ENCODE data around the gene WDR90.

The WDR90 gene

DNA sequence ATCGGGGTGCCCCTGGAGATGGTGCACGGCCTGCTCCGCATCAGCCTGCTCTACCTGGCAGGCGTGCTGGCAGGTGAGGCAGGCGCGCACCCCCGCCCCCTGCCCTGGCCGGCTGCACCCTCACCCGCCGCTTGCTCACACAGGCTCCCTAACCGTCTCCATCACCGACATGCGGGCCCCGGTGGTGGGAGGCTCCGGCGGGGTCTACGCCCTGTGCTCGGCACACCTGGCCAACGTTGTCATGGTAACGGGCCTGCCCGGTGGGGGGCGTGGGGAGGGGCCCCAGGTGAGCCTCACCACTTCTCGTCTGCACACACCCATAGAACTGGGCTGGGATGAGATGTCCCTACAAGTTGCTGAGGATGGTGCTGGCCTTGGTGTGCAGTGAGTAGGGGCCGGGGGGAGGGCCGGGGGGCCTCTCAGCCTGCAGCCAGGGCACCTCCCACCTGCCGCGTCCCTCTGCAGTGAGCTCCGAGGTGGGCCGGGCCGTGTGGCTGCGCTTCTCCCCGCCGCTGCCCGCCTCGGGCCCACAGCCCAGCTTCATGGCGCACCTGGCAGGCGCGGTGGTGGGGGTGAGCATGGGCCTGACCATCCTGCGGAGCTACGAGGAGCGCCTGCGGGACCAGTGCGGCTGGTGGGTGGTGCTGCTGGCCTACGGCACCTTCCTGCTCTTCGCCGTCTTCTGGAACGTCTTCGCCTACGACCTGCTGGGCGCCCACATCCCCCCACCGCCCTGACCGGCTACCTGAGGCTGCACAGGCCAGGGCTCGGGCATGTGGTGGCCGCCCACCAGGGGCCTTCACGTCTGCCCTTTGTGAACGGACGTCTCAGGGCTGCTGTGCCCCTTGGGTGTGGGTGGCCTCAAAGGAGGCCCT, 28.4 kb downstream of the WDR90 start:
- Histone ChIP-seq H3K4me1 (ENCODE audit: control insufficient read depth, insufficient read depth, low read length) (no peaks in the 10 kb centered on the region), H3K36me3 (ENCODE audit: control insufficient read depth, insufficient read depth, low read length) (peaks cover 31% of the 10 kb centered on the region), H3K27me3 (ENCODE audit: control insufficient read depth, insufficient read depth, low read length) (no peaks in the 10 kb centered on the region), H3K9me3 (ENCODE audit: control insufficient read depth, insufficient read depth, low read length) (no peaks in the 10 kb centered on the region), H3K9ac (ENCODE audit: low read depth, low read length) (no peak overlapping the region), H3K4me3 (ENCODE audit: low read depth, low read length) (peak overlapping the region; percentile 24)

DNA sequence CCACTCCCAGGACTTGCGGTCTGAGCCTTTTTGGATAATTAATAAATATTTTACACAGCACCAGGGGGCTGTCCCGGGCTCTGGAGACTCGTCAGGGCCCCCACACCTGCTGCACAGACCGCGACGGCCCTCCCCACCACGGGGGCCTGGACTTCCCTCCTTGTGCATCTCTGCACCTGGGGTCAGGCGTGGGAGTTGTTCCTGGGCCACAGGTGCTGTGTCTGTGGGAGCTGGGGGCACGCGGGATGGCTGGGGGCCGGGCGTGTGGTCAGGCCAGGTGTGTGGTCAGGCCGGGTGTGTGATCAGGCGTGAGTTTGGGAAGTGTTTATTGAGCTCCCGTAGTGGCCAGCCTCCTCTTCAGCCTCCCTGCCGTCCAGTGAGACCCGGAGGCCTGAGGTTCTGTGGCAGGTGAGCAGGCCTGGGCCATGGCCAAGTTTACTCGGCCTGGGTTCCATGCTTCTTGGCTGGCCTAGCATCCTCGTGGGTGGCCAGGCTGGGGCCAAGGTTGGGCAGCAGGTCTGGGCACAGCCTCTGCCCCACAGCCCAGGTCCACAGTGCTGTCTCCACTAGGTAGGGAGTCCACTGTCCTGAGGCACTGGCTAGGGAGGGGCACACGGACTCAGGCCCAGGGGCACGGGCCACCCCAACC, 29.2 kb downstream of the WDR90 start:
- Histone ChIP-seq H3K27me3 (ENCODE audit: control insufficient read depth, insufficient read depth, low read length) (no peaks in the 10 kb centered on the region), H3K4me1 (ENCODE audit: control insufficient read depth, insufficient read depth, low read length) (peaks cover 3% of the 10 kb centered on the region), H3K4me3 (ENCODE audit: low read depth, low read length) (no peak overlapping the region), H3K36me3 (ENCODE audit: control insufficient read depth, insufficient read depth, low read length) (peaks cover 31% of the 10 kb centered on the region), H3K9me3 (ENCODE audit: control insufficient read depth, insufficient read depth, low read length) (no peaks in the 10 kb centered on the region), H3K9ac (ENCODE audit: low read depth, low read length) (no peak overlapping the region)

DNA sequence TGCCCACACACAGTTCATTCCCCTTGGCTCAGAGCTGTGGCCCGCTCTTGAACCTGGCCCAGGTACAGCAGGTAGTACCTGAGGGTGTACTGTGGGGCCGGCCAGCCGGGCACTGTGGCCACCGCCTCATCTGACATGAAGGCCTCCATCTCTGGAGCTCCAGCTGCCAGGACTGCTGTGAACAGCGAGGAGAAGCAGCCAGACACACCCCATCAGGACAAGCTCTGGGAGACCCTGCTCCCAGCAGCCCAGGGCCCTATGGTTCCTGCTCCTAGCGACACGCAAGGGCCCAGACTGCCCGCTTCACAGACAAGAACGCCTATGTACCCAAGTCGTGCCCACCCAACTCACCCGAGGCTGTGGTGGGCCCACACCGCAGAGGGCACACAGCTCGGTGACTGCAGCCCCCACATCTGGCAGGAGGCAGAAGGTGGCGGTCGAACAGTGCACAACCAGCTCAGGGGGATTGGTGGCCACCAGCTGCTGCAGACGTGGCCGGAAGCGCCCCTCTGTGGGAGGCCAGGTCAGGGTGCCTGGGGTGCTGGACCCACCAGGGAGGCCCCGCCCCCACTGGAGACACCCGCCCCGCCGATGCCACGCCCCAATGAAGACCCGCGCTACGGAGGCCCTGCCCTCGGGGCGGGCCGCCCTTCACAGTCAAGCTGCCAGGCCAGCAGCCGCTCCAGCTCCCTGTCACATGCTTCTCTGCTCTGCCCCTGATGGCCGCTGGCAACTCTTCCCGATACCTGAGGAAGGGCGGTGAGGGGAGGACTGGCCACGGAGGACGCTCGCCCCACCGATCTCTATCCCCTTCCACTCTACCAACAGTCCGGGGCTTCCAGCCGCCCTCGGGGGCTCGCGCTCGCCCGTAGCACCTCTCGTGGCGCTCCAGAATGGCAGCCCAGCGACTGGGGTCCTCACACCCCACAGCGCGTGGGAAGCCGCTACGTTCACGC, 30.0 kb downstream of the WDR90 start:
- H3K4me3 ChIP-seq (ENCODE audit: low read depth, low read length), result peak overlapping the region; percentile 73
- H3K9ac ChIP-seq (ENCODE audit: low read depth, low read length), result no peak overlapping the region
- no peaks in the 10 kb centered on the region for H3K27me3 ChIP-seq (ENCODE audit: control insufficient read depth, insufficient read depth, low read length)
- peaks cover 3% of the 10 kb centered on the region for H3K4me1 ChIP-seq (ENCODE audit: control insufficient read depth, insufficient read depth, low read length)
- H3K36me3 ChIP-seq (ENCODE audit: control insufficient read depth, insufficient read depth, low read length), result peaks cover 26% of the 10 kb centered on the region
- H3K9me3 ChIP-seq (ENCODE audit: control insufficient read depth, insufficient read depth, low read length), result no peaks in the 10 kb centered on the region

DNA sequence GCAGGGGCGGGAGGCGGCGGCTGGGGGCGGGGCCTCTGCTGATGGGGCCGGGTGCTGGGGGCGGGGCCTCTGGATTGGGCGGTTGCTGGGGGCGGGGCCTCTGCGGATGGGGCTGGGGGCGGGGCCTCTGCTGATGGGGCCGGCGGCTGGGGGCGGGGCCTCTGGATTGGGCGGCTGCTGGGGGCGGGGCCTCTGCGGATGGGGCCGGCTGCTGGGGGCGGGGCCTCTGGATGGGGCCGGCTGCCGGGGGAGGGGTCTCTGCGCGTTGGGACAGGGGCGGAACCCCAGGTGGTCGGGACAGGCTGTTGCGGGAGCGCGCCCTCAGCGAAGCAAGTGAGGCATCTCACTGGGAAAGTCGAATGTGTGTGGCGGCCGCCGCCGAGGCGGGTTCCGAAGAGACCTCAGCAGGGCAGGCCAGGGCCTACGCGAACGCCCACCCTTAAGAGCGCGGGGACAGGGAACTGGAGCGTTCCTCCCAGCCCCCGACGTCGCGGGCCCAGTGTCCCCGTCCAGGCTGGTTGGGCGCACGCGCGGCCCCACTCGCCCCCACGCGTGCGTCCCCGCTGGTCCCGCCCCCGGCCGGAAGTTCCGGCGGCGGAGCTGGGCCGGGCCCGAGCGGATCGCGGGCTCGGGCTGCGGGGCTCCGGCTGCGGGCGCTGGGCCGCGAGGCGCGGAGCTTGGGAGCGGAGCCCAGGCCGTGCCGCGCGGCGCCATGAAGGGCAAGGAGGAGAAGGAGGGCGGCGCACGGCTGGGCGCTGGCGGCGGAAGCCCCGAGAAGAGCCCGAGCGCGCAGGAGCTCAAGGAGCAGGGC, 30.9 kb downstream of the WDR90 start, which contains the start of gene STUB1:
STUB1 (plus strand) TSS at position 597 of the 811 bp plus-strand sequence; CDS start at position 713, 116 bp downstream.
- peaks cover 3% of the 10 kb centered on the region for H3K4me1 ChIP-seq (ENCODE audit: control insufficient read depth, insufficient read depth, low read length)

DNA sequence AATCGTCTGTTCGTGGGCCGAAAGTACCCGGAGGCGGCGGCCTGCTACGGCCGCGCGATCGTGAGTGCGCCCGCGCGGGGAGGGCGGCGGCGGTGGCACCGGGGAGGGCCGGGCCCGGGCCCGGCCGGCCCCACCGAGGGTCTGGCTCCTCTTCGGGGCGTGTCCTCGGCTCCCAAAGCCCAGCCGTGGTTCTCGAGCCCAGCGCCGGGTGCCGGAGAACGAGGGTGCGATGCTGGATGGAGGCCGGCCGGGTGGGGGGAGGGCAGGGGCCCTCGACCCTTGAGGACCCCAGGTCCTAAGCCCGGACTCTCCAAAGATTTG, 31.4 kb downstream of the WDR90 start:
- H3K36me3 ChIP-seq (ENCODE audit: control insufficient read depth, insufficient read depth, low read length), result peaks cover 29% of the 10 kb centered on the region
- no peaks in the 10 kb centered on the region for H3K9me3 ChIP-seq (ENCODE audit: control insufficient read depth, insufficient read depth, low read length)
- peak overlapping the region; percentile 83 for H3K9ac ChIP-seq (ENCODE audit: low read depth, low read length)
- no peaks in the 10 kb centered on the region for H3K27me3 ChIP-seq (ENCODE audit: control insufficient read depth, insufficient read depth, low read length)
- H3K4me1 ChIP-seq (ENCODE audit: control insufficient read depth, insufficient read depth, low read length), result peaks cover 3% of the 10 kb centered on the region
- H3K4me3 ChIP-seq (ENCODE audit: low read depth, low read length), result peak overlapping the region; percentile 69

More for the DNA sequence above, 30.9 kb downstream of the WDR90 start, which contains the start of gene STUB1:
- Histone ChIP-seq H3K4me3 (ENCODE audit: low read depth, low read length) (peak within 1 kb of the TSS; percentile 73), H3K27me3 (ENCODE audit: control insufficient read depth, insufficient read depth, low read length) (no peaks in the 10 kb centered on the region), H3K9ac (ENCODE audit: low read depth, low read length) (peak within 1 kb of the TSS; percentile 83), H3K36me3 (ENCODE audit: control insufficient read depth, insufficient read depth, low read length) (peaks cover 23% of the 10 kb centered on the region), H3K9me3 (ENCODE audit: control insufficient read depth, insufficient read depth, low read length) (no peaks in the 10 kb centered on the region)

DNA sequence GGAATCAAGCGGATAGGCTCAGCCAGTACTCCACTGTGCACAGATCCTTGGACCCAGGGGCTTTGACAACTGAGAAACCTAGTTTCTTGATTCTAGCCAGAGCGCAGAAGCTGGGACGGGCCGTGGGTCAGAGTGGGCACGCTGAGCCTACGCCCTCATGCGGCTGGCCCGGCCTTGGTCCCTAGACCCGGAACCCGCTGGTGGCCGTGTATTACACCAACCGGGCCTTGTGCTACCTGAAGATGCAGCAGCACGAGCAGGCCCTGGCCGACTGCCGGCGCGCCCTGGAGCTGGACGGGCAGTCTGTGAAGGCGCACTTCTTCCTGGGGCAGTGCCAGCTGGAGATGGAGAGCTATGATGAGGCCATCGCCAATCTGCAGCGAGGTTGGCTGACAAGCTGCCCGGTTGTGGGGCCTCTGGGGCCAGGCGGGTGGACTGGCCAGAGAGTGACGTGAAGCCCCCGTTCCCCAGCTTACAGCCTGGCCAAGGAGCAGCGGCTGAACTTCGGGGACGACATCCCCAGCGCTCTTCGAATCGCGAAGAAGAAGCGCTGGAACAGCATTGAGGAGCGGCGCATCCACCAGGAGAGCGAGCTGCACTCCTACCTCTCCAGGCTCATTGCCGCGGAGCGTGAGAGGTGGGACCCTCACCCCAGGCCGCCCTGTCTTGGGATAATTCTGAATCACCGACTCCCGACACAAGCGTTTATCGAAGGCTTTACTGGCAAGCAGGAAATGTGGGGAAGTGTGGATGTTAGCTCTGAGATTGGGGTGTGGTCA, 32.0 kb downstream of the WDR90 start:
- peak overlapping the region; percentile 83 for H3K9ac ChIP-seq (ENCODE audit: low read depth, low read length)
- H3K4me3 ChIP-seq (ENCODE audit: low read depth, low read length), result peak overlapping the region; percentile 69
- no peaks in the 10 kb centered on the region for H3K27me3 ChIP-seq (ENCODE audit: control insufficient read depth, insufficient read depth, low read length)
- no peaks in the 10 kb centered on the region for H3K9me3 ChIP-seq (ENCODE audit: control insufficient read depth, insufficient read depth, low read length)
- peaks cover 32% of the 10 kb centered on the region for H3K36me3 ChIP-seq (ENCODE audit: control insufficient read depth, insufficient read depth, low read length)
- H3K4me1 ChIP-seq (ENCODE audit: control insufficient read depth, insufficient read depth, low read length), result peaks cover 3% of the 10 kb centered on the region

DNA sequence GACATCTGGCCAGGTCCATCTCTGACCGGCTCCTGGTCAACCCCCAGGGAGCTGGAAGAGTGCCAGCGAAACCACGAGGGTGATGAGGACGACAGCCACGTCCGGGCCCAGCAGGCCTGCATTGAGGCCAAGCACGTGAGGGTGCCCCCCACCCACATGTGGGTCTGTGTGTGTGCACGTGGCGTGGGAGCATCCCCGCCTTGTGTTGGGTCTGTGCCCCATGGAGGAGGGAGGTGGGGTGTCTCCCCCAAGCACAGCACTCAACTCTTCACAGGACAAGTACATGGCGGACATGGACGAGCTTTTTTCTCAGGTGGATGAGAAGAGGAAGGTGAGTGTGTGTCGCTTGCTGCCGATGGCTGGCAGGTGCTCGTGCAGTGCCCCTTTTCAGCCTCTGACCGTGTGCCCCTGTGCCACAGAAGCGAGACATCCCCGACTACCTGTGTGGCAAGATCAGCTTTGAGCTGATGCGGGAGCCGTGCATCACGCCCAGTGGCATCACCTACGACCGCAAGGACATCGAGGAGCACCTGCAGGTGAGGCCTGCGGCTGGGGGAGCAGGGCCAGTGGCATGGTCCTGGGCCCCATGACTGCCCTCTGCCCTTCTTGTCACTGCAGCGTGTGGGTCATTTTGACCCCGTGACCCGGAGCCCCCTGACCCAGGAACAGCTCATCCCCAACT, 32.7 kb downstream of the WDR90 start:
- Histone ChIP-seq H3K9ac (ENCODE audit: low read depth, low read length) (no peak overlapping the region), H3K4me1 (ENCODE audit: control insufficient read depth, insufficient read depth, low read length) (peaks cover 3% of the 10 kb centered on the region), H3K27me3 (ENCODE audit: control insufficient read depth, insufficient read depth, low read length) (no peaks in the 10 kb centered on the region), H3K36me3 (ENCODE audit: control insufficient read depth, insufficient read depth, low read length) (peaks cover 39% of the 10 kb centered on the region), H3K4me3 (ENCODE audit: low read depth, low read length) (peak overlapping the region; percentile 69), H3K9me3 (ENCODE audit: control insufficient read depth, insufficient read depth, low read length) (no peaks in the 10 kb centered on the region)

DNA sequence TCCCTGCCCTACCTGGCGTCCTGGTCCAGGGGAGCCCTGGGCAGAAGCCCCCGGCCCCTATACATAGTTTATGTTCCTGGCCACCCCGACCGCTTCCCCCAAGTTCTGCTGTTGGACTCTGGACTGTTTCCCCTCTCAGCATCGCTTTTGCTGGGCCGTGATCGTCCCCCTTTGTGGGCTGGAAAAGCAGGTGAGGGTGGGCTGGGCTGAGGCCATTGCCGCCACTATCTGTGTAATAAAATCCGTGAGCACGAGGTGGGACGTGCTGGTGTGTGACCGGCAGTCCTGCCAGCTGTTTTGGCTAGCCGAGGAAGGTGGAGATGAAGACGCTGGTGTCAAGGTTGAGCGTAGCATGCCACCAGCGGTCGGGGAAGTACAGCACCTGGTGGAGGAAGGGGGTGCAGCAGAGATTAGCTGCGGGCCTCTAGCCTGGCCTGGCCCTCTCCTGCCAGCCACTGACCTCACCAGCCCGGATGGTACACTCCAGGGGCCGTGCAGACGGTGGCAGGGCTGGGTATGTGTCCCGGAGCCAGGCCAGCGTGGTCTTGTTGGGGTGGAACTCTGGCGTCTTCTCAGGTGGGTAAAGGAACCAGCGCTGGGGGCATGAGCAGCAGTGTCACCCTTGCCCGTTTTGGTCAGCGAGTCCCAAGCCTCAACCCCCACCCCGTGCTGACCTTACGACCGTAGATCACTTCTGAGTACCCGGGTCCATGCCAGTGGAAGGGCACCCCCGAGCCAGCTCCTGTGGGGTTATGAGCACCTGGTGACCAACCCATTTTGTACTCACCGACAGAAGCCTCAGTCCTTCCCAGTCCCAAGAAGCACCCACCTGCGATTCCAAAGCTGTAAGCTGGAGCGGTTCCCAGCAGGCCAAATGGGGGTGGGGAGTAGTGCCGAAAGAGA, 33.6 kb downstream of the WDR90 start:
- H3K36me3 ChIP-seq (ENCODE audit: control insufficient read depth, insufficient read depth, low read length), result peaks cover 39% of the 10 kb centered on the region
- H3K4me1 ChIP-seq (ENCODE audit: control insufficient read depth, insufficient read depth, low read length), result peaks cover 3% of the 10 kb centered on the region
- peak overlapping the region; percentile 75 for H3K4me3 ChIP-seq (ENCODE audit: low read depth, low read length)
- no peak overlapping the region for H3K9ac ChIP-seq (ENCODE audit: low read depth, low read length)
- H3K9me3 ChIP-seq (ENCODE audit: control insufficient read depth, insufficient read depth, low read length), result no peaks in the 10 kb centered on the region
- no peaks in the 10 kb centered on the region for H3K27me3 ChIP-seq (ENCODE audit: control insufficient read depth, insufficient read depth, low read length)

DNA sequence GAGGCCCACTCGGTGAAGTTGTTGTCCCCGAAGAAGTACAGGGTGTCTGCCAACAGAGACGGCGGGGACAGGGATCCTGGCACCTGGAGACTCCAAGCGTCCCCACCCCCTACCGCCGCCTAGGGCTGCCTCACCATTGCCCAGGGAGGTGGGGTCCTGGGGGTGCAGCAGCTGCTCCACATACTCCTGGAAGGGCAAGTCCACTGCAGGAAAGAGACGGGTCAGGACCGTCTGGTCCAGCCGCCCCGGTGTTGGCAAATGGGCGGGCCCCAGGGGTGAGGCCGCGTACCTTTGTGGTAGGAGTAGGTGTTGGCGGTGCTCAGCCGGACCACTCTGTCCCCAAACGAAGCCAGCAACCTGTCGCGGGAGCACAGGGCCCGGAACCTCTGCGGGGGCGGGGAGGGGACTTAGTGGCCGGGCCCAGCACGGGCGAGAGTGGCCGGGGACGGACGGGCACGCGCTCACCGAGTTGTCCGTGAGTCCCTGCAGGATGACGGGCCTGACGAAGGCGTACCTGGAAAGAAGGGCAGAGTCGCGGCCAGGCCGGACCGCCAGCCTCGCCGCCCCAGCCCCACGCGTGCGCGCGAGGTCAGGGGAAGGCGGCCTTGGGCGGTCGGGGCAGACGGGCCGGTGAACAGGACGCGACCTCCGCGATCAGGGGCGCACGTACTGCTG, 34.4 kb downstream of the WDR90 start:
- peaks cover 39% of the 10 kb centered on the region for H3K36me3 ChIP-seq (ENCODE audit: control insufficient read depth, insufficient read depth, low read length)
- peaks cover 3% of the 10 kb centered on the region for H3K4me1 ChIP-seq (ENCODE audit: control insufficient read depth, insufficient read depth, low read length)

More for the DNA sequence above, 34.4 kb downstream of the WDR90 start:
- Histone ChIP-seq H3K27me3 (ENCODE audit: control insufficient read depth, insufficient read depth, low read length) (no peaks in the 10 kb centered on the region), H3K9me3 (ENCODE audit: control insufficient read depth, insufficient read depth, low read length) (no peaks in the 10 kb centered on the region), H3K4me3 (ENCODE audit: low read depth, low read length) (peak overlapping the region; percentile 75), H3K9ac (ENCODE audit: low read depth, low read length) (peak overlapping the region; percentile 70)
